Measurements from ENCODE around the gene SCGB3A2.

DNA sequence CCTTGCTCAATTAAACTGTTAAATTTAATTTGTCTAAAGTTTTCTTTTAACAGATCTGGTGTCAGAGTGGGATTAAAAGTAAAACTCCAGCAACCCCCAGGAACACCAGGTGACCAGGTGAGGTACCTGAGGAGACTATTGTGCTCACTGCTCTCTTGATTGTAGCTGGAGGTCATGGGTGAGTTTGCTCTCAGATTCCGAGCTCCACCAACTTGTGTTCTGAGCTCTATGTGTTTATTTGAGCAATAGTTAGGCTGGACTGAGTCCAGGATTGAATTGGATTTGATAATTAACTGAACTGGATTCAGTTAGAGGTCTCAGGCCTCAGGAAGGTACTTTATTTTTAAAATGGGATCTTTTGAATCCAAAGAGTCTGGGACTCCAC lies 17.9 kb upstream of the SCGB3A2 start:
- TF ChIP-seq, protein P1, sequence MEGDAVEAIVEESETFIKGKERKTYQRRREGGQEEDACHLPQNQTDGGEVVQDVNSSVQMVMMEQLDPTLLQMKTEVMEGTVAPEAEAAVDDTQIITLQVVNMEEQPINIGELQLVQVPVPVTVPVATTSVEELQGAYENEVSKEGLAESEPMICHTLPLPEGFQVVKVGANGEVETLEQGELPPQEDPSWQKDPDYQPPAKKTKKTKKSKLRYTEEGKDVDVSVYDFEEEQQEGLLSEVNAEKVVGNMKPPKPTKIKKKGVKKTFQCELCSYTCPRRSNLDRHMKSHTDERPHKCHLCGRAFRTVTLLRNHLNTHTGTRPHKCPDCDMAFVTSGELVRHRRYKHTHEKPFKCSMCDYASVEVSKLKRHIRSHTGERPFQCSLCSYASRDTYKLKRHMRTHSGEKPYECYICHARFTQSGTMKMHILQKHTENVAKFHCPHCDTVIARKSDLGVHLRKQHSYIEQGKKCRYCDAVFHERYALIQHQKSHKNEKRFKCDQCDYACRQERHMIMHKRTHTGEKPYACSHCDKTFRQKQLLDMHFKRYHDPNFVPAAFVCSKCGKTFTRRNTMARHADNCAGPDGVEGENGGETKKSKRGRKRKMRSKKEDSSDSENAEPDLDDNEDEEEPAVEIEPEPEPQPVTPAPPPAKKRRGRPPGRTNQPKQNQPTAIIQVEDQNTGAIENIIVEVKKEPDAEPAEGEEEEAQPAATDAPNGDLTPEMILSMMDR (optimal IDR thresholded peaks at IDR 0.05 in 1 of 3, IDR thresholded peaks at IDR 0.05 in 1 of 3, conservative IDR thresholded peaks at IDR 0.05 in 1 of 3; ENCODE audit: extremely low read depth in 1 of 3, insufficient read depth in 2 of 3, low read length in 3 of 3), result no peak
- TF ChIP-seq EZH2 (IDR thresholded peaks at IDR 0.05; ENCODE audit: low read length), result no peak
